Mesenchymal stem cell (in vitro differentiated cells and primary cell): ENCODE measurements around the gene DLAT.

Experiments used
- DNase-seq: peaks from one replicate; pipeline ENCODE4 v3.0.0-alpha.2; 2013
- H2AFZ ChIP-seq: one replicate; pipeline ENCODE4 v1.6.1; 2013; ENCODE audit warnings: low read depth, mild to moderate bottlenecking, control low read depth, inconsistent platforms, low read length, moderate library complexity
- H2AK5ac ChIP-seq: 2 replicates; pipeline ENCODE4 v1.6.1; 2013; ENCODE audit warnings: low read length, moderate library complexity, mild to moderate bottlenecking, inconsistent platforms; ENCODE audit not compliant: severe bottlenecking
- H2BK120ac ChIP-seq: one replicate; pipeline ENCODE4 v1.6.1; 2013; ENCODE audit warnings: low read depth, mild to moderate bottlenecking, inconsistent platforms, low read length, moderate library complexity
- H2BK12ac ChIP-seq, 2 experiments: one replicate each; pipeline ENCODE4 v1.6.1; 2013; ENCODE audit warnings: inconsistent platforms in 2 of 2, low read length in 2 of 2, mild to moderate bottlenecking in 2 of 2, moderate library complexity in 2 of 2, control low read depth in 1 of 2
- H2BK15ac ChIP-seq: one replicate; pipeline ENCODE4 v1.6.1; 2013; ENCODE audit warnings: mild to moderate bottlenecking, low read depth, inconsistent platforms; ENCODE audit not compliant: poor library complexity, severe bottlenecking
- H2BK5ac ChIP-seq: 2 replicates; pipeline ENCODE4 v1.6.1; 2013; ENCODE audit warnings: low read depth, mild to moderate bottlenecking, low read length, control low read depth, inconsistent platforms; ENCODE audit not compliant: poor library complexity, severe bottlenecking
- H3K14ac ChIP-seq, 2 experiments: one replicate each; pipeline ENCODE4 v1.6.1; 2013; ENCODE audit warnings: inconsistent platforms in 2 of 2, low read length in 2 of 2, control low read depth in 1 of 2, mild to moderate bottlenecking in 1 of 2, moderate library complexity in 1 of 2
- H3K18ac ChIP-seq, 2 experiments: one replicate each; pipeline ENCODE4 v1.6.1; 2013; ENCODE audit warnings: inconsistent platforms in 2 of 2, low read length in 2 of 2, control low read depth in 1 of 2, low read depth in 1 of 2, mild to moderate bottlenecking in 1 of 2
- H3K23ac ChIP-seq, 2 experiments: one replicate each; pipeline ENCODE4 v1.6.1; 2013; ENCODE audit warnings: inconsistent platforms in 2 of 2, low read length in 2 of 2, mild to moderate bottlenecking in 2 of 2, moderate library complexity in 2 of 2, control low read depth in 1 of 2
- H3K27ac ChIP-seq: 2 replicates; pipeline ENCODE4 v1.5.1; 2013; ENCODE audit warnings: mild to moderate bottlenecking, moderate library complexity, low read length, control low read depth, inconsistent platforms; ENCODE audit not compliant: poor library complexity, severe bottlenecking
- H3K27me3 ChIP-seq, 2 experiments: 2 replicates each; pipeline versions ENCODE4 v1.6.1 to v1.7.0; 2013; ENCODE audit warnings: low read length in 2 of 2, mild to moderate bottlenecking in 2 of 2, moderate library complexity in 2 of 2, control low read depth in 1 of 2, inconsistent platforms in 1 of 2; ENCODE audit not compliant: control insufficient read depth in 1 of 2, insufficient read depth in 1 of 2
- H3K36me3 ChIP-seq, 2 experiments: 2 replicates each; pipeline versions ENCODE4 v1.6.1 to v1.7.0; 2013; ENCODE audit warnings: low read length in 2 of 2, control low read depth in 1 of 2, inconsistent platforms in 1 of 2, low read depth in 1 of 2, mild to moderate bottlenecking in 1 of 2; ENCODE audit not compliant: insufficient read depth in 2 of 2, control insufficient read depth in 1 of 2
- H3K4ac ChIP-seq, 2 experiments: one replicate each; pipeline ENCODE4 v1.6.1; 2013; ENCODE audit warnings: inconsistent platforms in 2 of 2, low read length in 2 of 2, mild to moderate bottlenecking in 2 of 2, moderate library complexity in 2 of 2, control low read depth in 1 of 2, low read depth in 1 of 2
- H3K4me1 ChIP-seq: 2 replicates; pipeline ENCODE4 v1.6.1; 2013; ENCODE audit warnings: low read depth, low read length, control low read depth; ENCODE audit not compliant: control insufficient read depth, insufficient read depth
- H3K4me2 ChIP-seq: 2 replicates; pipeline ENCODE4 v1.6.1; 2013; ENCODE audit warnings: low read length, mild to moderate bottlenecking, inconsistent platforms; ENCODE audit not compliant: poor library complexity, severe bottlenecking
- H3K4me3 ChIP-seq, 2 experiments: 2 replicates each; pipeline versions ENCODE4 v1.5.1 to v1.7.0; 2013; ENCODE audit warnings: low read length in 2 of 2, mild to moderate bottlenecking in 2 of 2, control low read depth in 1 of 2, low read depth in 1 of 2; ENCODE audit not compliant: insufficient read depth in 1 of 2
- H3K79me1 ChIP-seq: replicated peaks from 2 replicates; pipeline ENCODE4 v1.6.1; 2013; ENCODE audit warnings: mild to moderate bottlenecking, control low read depth, low read length, inconsistent platforms; ENCODE audit not compliant: poor library complexity, severe bottlenecking
- H3K9ac ChIP-seq: 2 replicates; pipeline ENCODE4 v1.7.0; 2013; ENCODE audit warnings: mild to moderate bottlenecking, low read length, moderate library complexity
- H3K9me3 ChIP-seq: 2 replicates; pipeline ENCODE4 v1.7.0; 2013; ENCODE audit warnings: mild to moderate bottlenecking, low read length; ENCODE audit not compliant: control insufficient read depth
- H4K8ac ChIP-seq: one replicate; pipeline ENCODE4 v1.6.1; 2013; ENCODE audit warnings: inconsistent platforms, mild to moderate bottlenecking, low read length, moderate library complexity
- H4K91ac ChIP-seq: one replicate; pipeline ENCODE4 v1.6.1; 2013; ENCODE audit warnings: mild to moderate bottlenecking, low read length, inconsistent platforms
- WGBS: methylation state at CpG from one replicate; pipeline ENCODE4 v1.1.7; 2013; ENCODE audit warnings: mixed read lengths; 5-methylcytosine and 5-hydroxymethylcytosine counted together

DLAT gene

GRCh38 chr11:112057170-112057569 is 32.0 kb downstream of the DLAT start:
- H3K4me3 ChIP-seq: no peak overlapping the region
- no peak overlapping the region for H2AFZ ChIP-seq
- peaks cover 26 to 84% of the 10 kb centered on the region in 2 experiments for H3K36me3 ChIP-seq
- no peaks in the 10 kb centered on the region for H3K9me3 ChIP-seq
- H3K27me3 ChIP-seq: no peaks in the 10 kb centered on the region
- no peak overlapping the region for H4K8ac ChIP-seq
- no peak overlapping the region for H3K9ac ChIP-seq
- no peak overlapping the region for H2AK5ac ChIP-seq
- H2BK120ac ChIP-seq: no peak overlapping the region
- H3K4me1 ChIP-seq: no peaks in the 10 kb centered on the region
- peaks cover 8% of the 10 kb centered on the region for H3K79me1 ChIP-seq
- H2BK5ac ChIP-seq: no peak overlapping the region
- H2BK15ac ChIP-seq: no peak overlapping the region
- WGBS: 94% methylated on average over 4 of the region's 4 CpGs
- no peak for DNase-seq
- H3K23ac ChIP-seq: no peak overlapping the region
- no peak overlapping the region for H4K91ac ChIP-seq
- no peak overlapping the region for H3K4me2 ChIP-seq
- H2BK12ac ChIP-seq: no peak overlapping the region
- H3K18ac ChIP-seq: no peak overlapping the region
- no peak overlapping the region for H3K14ac ChIP-seq
- no peak overlapping the region for H3K4ac ChIP-seq
- H3K27ac ChIP-seq: no peak overlapping the region

GRCh38 chr11:112058103-112058502 is 32.9 kb downstream of the DLAT start:
- Histone ChIP-seq H3K4me1 (no peaks in the 10 kb centered on the region), H2AK5ac (no peak overlapping the region), H3K36me3 (peaks cover 23 to 86% of the 10 kb centered on the region in 2 experiments), H3K27ac (no peak overlapping the region), H3K14ac (no peak overlapping the region), H3K18ac (no peak overlapping the region), H2AFZ (no peak overlapping the region), H4K91ac (no peak overlapping the region), H3K9me3 (no peaks in the 10 kb centered on the region), H2BK5ac (no peak overlapping the region), H3K23ac (no peak overlapping the region), H2BK120ac (no peak overlapping the region), H3K4me2 (no peak overlapping the region), H3K4me3 (no peak overlapping the region), H3K4ac (no peak overlapping the region), H4K8ac (no peak overlapping the region), H3K9ac (no peak overlapping the region), H2BK15ac (no peak overlapping the region), H3K79me1 (peaks cover 8% of the 10 kb centered on the region), H2BK12ac (no peak overlapping the region), H3K27me3 (no peaks in the 10 kb centered on the region)
- 95% methylated on average over 1 of the region's 1 CpG for WGBS
- DNase-seq: no peak

- no peak for DNase-seq
- Histone ChIP-seq H3K4me2 (no peak overlapping the region), H3K4me1 (no peaks in the 10 kb centered on the region), H2BK12ac (no peak overlapping the region), H4K91ac (no peak overlapping the region), H3K27me3 (no peaks in the 10 kb centered on the region), H3K4ac (no peak overlapping the region), H3K9me3 (no peaks in the 10 kb centered on the region), H2AFZ (no peak overlapping the region), H2BK15ac (no peak overlapping the region), H3K4me3 (no peak overlapping the region), H3K79me1 (peaks cover 8% of the 10 kb centered on the region), H3K36me3 (peaks cover 14 to 58% of the 10 kb centered on the region in 2 experiments), H4K8ac (no peak overlapping the region), H2AK5ac (no peak overlapping the region), H2BK120ac (no peak overlapping the region), H2BK5ac (no peak overlapping the region), H3K23ac (no peak overlapping the region), H3K27ac (no peak overlapping the region), H3K14ac (no peak overlapping the region), H3K18ac (no peak overlapping the region), H3K9ac (no peak overlapping the region)
- 80% methylated on average over 1 of the region's 1 CpG for WGBS
These were observed 37.7 kb downstream of the DLAT start for GRCh38 chr11:112062923-112063322.

- peak within 1 kb of the TSS; percentile 84 to 85 for H3K18ac ChIP-seq
- peaks cover 5 to 40% of the 10 kb centered on the region in 2 experiments for H3K36me3 ChIP-seq
- H3K27me3 ChIP-seq: no peaks in the 10 kb centered on the region
- H4K8ac ChIP-seq: peak within 1 kb of the TSS; percentile 99
- H2BK15ac ChIP-seq: peak within 1 kb of the TSS; percentile 96
- H2BK12ac ChIP-seq: peak within 1 kb of the TSS in 1 of 2 experiments; percentile 59
- H3K4ac ChIP-seq: peak within 1 kb of the TSS; percentile 46 to 54
- H3K9ac ChIP-seq: peak within 1 kb of the TSS; percentile 96
- H4K91ac ChIP-seq: peak within 1 kb of the TSS; percentile 95
- H3K14ac ChIP-seq: peak within 1 kb of the TSS in 1 of 2 experiments; percentile 89
- H3K27ac ChIP-seq: peak within 1 kb of the TSS; percentile 99
- no peaks in the 10 kb centered on the region for H3K9me3 ChIP-seq
- under 1% methylated on average over 31 of the region's 43 CpGs for WGBS
- H2BK5ac ChIP-seq: peak within 1 kb of the TSS; percentile 97
- H2AK5ac ChIP-seq: no peak within 1 kb of the TSS
- no peak within 1 kb of the TSS for H3K23ac ChIP-seq
- peak; percentile 94 for DNase-seq
- peak within 1 kb of the TSS; percentile 79 for H2AFZ ChIP-seq
- peaks cover 17% of the 10 kb centered on the region for H3K79me1 ChIP-seq
- H3K4me3 ChIP-seq: peak within 1 kb of the TSS; percentile 90 to 96
- H3K4me1 ChIP-seq: no peaks in the 10 kb centered on the region
- H3K4me2 ChIP-seq: peak within 1 kb of the TSS; percentile 51
- peak within 1 kb of the TSS; percentile 95 for H2BK120ac ChIP-seq
These were observed 49.0 kb downstream of the DLAT start, which contains the start of the genes NKAPD1 and PIH1D2 for GRCh38 chr11:112073941-112074811. NKAPD1 (plus strand) TSS chr11:112074299; CDS start chr11:112075575, 1,276 bp downstream. PIH1D2 (minus strand) TSS chr11:112074017; CDS start chr11:112073174, 843 bp downstream.
